ENCODE data around the gene ATAD1.

ATAD1 gene

GRCh38 chr10:87799860-87800259 is 18.2 kb downstream of the ATAD1 start:
- no peak overlapping the region for H2AFZ ChIP-seq (ENCODE audit: low read depth, low read length)
- no peaks in the 10 kb centered on the region for H3K4me1 ChIP-seq (ENCODE audit: low read length)
- H3K9ac ChIP-seq (ENCODE audit: low read length) = no peak overlapping the region
- H3K79me2 ChIP-seq (ENCODE audit: low read length) = peaks cover 10% of the 10 kb centered on the region
- peaks cover 45% of the 10 kb centered on the region for H3K36me3 ChIP-seq (replicated peaks; ENCODE audit: low read depth, low read length)
- H3K27ac ChIP-seq (ENCODE audit: low read length) = no peak overlapping the region
- H3K27me3 ChIP-seq (ENCODE audit: low read depth, low read length) = no peaks in the 10 kb centered on the region
- TF ChIP-seq EZH2phosphoT487 (IDR thresholded peaks at IDR 0.05; ENCODE audit: low read depth) (no peak), CTCF (IDR thresholded peaks at IDR 0.05; ENCODE audit: low read depth, low read length) (no peak)
- no peaks in the 10 kb centered on the region; the same call in 1 of the 2 replicates for H3K9me3 ChIP-seq (ENCODE audit: insufficient read depth, low read length)
- H3K4me2 ChIP-seq (ENCODE audit: low read length) = no peak overlapping the region
- no peak overlapping the region for H3K4me3 ChIP-seq (ENCODE audit: low read length)
- H4K20me1 ChIP-seq (ENCODE audit: insufficient read depth, low read length) = no peaks in the 10 kb centered on the region

GRCh38 chr10:87798082-87798481 is 19.9 kb downstream of the ATAD1 start:
- TF ChIP-seq CTCF (IDR thresholded peaks at IDR 0.05; ENCODE audit: low read depth, low read length) = no peak
- no peak for TF ChIP-seq EZH2phosphoT487 (IDR thresholded peaks at IDR 0.05; ENCODE audit: low read depth)
- Histone ChIP-seq H3K79me2 (ENCODE audit: low read length) (peaks cover 6% of the 10 kb centered on the region; the same call in 1 of the 2 replicates), H3K36me3 (replicated peaks; ENCODE audit: low read depth, low read length) (peaks cover 34% of the 10 kb centered on the region), H3K4me1 (ENCODE audit: low read length) (no peaks in the 10 kb centered on the region), H2AFZ (ENCODE audit: low read depth, low read length) (no peak overlapping the region), H3K4me3 (ENCODE audit: low read length) (no peak overlapping the region), H3K27me3 (ENCODE audit: low read depth, low read length) (no peaks in the 10 kb centered on the region), H4K20me1 (ENCODE audit: insufficient read depth, low read length) (peaks cover 11% of the 10 kb centered on the region), H3K4me2 (ENCODE audit: low read length) (no peak overlapping the region), H3K9ac (ENCODE audit: low read length) (no peak overlapping the region), H3K9me3 (ENCODE audit: insufficient read depth, low read length) (no peaks in the 10 kb centered on the region; the same call in 1 of the 2 replicates), H3K27ac (ENCODE audit: low read length) (no peak overlapping the region)

- Histone ChIP-seq H3K27ac (ENCODE audit: low read length) (no peak overlapping the region), H2AFZ (ENCODE audit: low read depth, low read length) (no peak overlapping the region), H3K27me3 (ENCODE audit: low read depth, low read length) (no peaks in the 10 kb centered on the region), H3K79me2 (ENCODE audit: low read length) (peaks cover 6% of the 10 kb centered on the region; the same call in 1 of the 2 replicates), H4K20me1 (ENCODE audit: insufficient read depth, low read length) (peaks cover 14% of the 10 kb centered on the region), H3K9ac (ENCODE audit: low read length) (no peak overlapping the region), H3K36me3 (replicated peaks; ENCODE audit: low read depth, low read length) (peaks cover 7% of the 10 kb centered on the region), H3K4me1 (ENCODE audit: low read length) (no peaks in the 10 kb centered on the region), H3K4me2 (ENCODE audit: low read length) (no peak overlapping the region), H3K9me3 (ENCODE audit: insufficient read depth, low read length) (no peaks in the 10 kb centered on the region), H3K4me3 (ENCODE audit: low read length) (no peak overlapping the region)
- no peak for TF ChIP-seq EZH2phosphoT487 (IDR thresholded peaks at IDR 0.05; ENCODE audit: low read depth)
- TF ChIP-seq CTCF (IDR thresholded peaks at IDR 0.05; ENCODE audit: low read depth, low read length) = no peak
Observed at GRCh38 chr10:87794285-87794684, 23.7 kb downstream of the ATAD1 start.

- Histone ChIP-seq H3K4me2 (ENCODE audit: low read length) (no peak overlapping the region), H3K4me1 (ENCODE audit: low read length) (no peaks in the 10 kb centered on the region), H3K4me3 (ENCODE audit: low read length) (no peak overlapping the region), H3K27ac (ENCODE audit: low read length) (no peak overlapping the region), H3K79me2 (ENCODE audit: low read length) (peaks cover 6% of the 10 kb centered on the region; the same call in 1 of the 2 replicates), H4K20me1 (ENCODE audit: insufficient read depth, low read length) (peaks cover 14% of the 10 kb centered on the region), H2AFZ (ENCODE audit: low read depth, low read length) (no peak overlapping the region), H3K36me3 (replicated peaks; ENCODE audit: low read depth, low read length) (peaks cover 10% of the 10 kb centered on the region), H3K9me3 (ENCODE audit: insufficient read depth, low read length) (no peaks in the 10 kb centered on the region), H3K27me3 (ENCODE audit: low read depth, low read length) (no peaks in the 10 kb centered on the region), H3K9ac (ENCODE audit: low read length) (no peak overlapping the region)
- no peak for TF ChIP-seq CTCF (IDR thresholded peaks at IDR 0.05; ENCODE audit: low read depth, low read length)
- no peak for TF ChIP-seq EZH2phosphoT487 (IDR thresholded peaks at IDR 0.05; ENCODE audit: low read depth)
Observed at GRCh38 chr10:87790185-87790584, 27.8 kb downstream of the ATAD1 start.
